Nephron (organoid): ENCODE results near the gene NTSR1.

Experiments
- H3K27ac Mint-ChIP-seq, 3 experiments: 2 replicates each; pipeline ENCODE4 v1.8.0; 2020; ENCODE audit warnings: mixed read lengths in 3 of 3, mild to moderate bottlenecking in 2 of 3, moderate library complexity in 1 of 3
- H3K27me3 Mint-ChIP-seq: 2 replicates; pipeline ENCODE4 v1.8.0; 2021; ENCODE audit warnings: low read depth, mild to moderate bottlenecking, moderate library complexity, mixed read lengths
- H3K36me3 Mint-ChIP-seq: 2 replicates; pipeline ENCODE4 v1.8.0; 2020; ENCODE audit warnings: low read depth, mixed read lengths
- H3K4me1 Mint-ChIP-seq: 2 replicates; pipeline ENCODE4 v1.8.0; 2020; ENCODE audit warnings: mixed read lengths
- H3K4me3 Mint-ChIP-seq, 3 experiments: 2 replicates each; pipeline ENCODE4 v1.8.0; 2020; ENCODE audit warnings: mild to moderate bottlenecking in 3 of 3, mixed read lengths in 3 of 3, moderate library complexity in 2 of 3
- H3K9me3 Mint-ChIP-seq: 2 replicates; pipeline ENCODE4 v1.8.0; 2020; ENCODE audit warnings: mixed read lengths
- TF ChIP-seq, protein P1 (sequence below), 3 experiments: fragments of 200-600 bp; sonication (generic); IDR thresholded peaks; one replicate each; pipeline ENCODE4 v1.5.0; 2021; ENCODE audit warnings: antibody characterized with exemption in 3 of 3; ENCODE audit not compliant: unreplicated experiment in 3 of 3

NTSR1 gene

DNA sequence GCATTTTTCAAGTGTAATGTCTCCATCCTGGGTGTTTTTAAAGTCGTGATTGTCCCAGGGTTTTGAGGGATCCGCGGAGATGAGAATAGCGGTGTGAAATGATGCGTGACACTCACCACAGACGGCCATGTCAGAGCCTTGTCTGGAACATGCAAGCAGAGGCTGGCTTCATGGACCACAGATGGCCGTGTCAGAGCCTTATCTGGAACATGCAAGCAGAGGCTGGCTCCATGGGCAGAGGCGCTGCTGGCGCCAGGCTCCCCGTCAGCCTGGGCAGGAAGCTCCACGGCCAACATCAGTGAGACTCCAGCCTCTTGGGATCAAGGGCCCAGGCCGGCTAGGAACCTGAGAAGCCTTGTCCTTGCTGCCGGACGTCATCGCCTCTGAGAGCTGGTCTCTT is 80.0 kb downstream of the NTSR1 start:
- H3K27me3 Mint-ChIP-seq = peaks cover 31% of the 10 kb centered on the region

DNA sequence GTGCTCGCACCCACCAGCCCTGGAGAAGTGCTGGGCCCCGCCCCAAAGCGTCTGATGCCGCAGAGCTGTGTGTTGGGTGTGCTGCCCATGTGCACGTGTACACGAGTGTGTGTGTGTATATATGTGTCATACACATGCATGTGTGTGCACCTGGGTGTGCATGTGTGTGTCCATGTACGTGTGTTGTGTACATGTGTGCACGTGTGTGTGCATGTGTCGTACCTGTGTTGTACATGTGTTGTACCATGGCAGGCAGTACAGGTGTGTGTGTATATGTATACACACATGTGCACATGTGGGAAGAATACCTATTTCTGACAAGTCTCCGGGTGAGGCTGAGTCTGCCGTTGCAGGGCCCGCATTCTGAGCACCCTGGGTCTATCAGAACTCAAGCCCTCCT is 81.4 kb downstream of the NTSR1 start:
- peaks cover 30% of the 10 kb centered on the region for H3K4me1 Mint-ChIP-seq
- peaks cover 25% of the 10 kb centered on the region for H3K27me3 Mint-ChIP-seq
- no peaks in the 10 kb centered on the region for H3K36me3 Mint-ChIP-seq
- H3K9me3 Mint-ChIP-seq = no peaks in the 10 kb centered on the region
- no peak overlapping the region for H3K4me3 Mint-ChIP-seq
- no peak overlapping the region for H3K27ac Mint-ChIP-seq
- TF ChIP-seq, protein P1, sequence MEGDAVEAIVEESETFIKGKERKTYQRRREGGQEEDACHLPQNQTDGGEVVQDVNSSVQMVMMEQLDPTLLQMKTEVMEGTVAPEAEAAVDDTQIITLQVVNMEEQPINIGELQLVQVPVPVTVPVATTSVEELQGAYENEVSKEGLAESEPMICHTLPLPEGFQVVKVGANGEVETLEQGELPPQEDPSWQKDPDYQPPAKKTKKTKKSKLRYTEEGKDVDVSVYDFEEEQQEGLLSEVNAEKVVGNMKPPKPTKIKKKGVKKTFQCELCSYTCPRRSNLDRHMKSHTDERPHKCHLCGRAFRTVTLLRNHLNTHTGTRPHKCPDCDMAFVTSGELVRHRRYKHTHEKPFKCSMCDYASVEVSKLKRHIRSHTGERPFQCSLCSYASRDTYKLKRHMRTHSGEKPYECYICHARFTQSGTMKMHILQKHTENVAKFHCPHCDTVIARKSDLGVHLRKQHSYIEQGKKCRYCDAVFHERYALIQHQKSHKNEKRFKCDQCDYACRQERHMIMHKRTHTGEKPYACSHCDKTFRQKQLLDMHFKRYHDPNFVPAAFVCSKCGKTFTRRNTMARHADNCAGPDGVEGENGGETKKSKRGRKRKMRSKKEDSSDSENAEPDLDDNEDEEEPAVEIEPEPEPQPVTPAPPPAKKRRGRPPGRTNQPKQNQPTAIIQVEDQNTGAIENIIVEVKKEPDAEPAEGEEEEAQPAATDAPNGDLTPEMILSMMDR (IDR thresholded peaks at IDR 0.05; ENCODE audit: unreplicated experiment in 3 of 3) = no peak

More for the DNA sequence above, 80.0 kb downstream of the NTSR1 start:
- TF ChIP-seq, protein P1 (IDR thresholded peaks at IDR 0.05; ENCODE audit: unreplicated experiment in 3 of 3) = no peak
- Mint-ChIP-seq H3K36me3 (no peaks in the 10 kb centered on the region), H3K4me1 (peaks cover 34% of the 10 kb centered on the region), H3K9me3 (no peaks in the 10 kb centered on the region), H3K4me3 (no peak overlapping the region), H3K27ac (no peak overlapping the region)

DNA sequence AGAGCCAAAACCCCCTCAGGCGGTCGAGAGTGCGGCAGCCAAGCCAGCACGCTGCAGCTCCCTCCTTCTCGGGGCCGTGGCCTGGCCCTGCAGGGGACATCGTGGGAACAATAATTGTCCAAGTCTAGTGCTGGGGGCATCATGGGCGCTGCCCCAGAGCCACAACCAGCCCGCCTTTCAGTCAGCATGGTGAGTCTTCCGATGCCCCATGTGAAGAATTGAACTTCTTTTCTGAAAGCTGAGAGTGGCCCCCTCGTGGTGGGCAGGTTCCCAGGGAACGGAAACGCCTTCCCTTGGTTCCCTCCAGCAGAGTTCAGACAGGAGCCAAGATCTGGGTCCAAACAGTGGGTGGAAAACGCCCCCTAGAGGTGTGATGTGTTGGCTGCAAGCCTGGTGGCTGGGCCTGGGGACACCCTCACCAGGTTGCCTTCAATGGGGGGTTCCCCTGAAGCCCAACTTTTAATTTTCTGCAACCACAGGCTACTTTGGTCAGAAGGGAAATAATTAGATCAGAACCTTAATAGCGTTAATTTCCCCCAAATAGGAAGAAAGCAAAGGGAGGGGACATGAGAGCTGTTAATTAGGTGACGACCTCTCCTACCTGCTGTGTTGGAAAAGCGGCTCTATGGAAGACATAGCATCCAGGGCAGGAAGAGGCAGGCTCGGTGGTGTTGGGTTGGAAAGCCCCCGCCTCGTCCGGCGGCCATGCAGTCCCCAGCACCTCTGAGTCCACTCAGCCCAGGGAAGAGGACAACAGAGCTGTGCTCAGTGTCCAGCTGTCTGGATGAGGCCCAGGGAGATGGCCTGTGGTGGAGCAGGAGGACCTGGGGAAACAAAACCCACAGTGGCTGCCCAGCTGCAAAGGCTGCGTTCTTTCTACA is 82.9 kb downstream of the NTSR1 start:
- H3K27ac Mint-ChIP-seq = peak overlapping the region in 2 of 3 experiments; percentile 8 to 33
- peaks cover 26% of the 10 kb centered on the region for H3K4me1 Mint-ChIP-seq
- H3K36me3 Mint-ChIP-seq = no peaks in the 10 kb centered on the region
- no peaks in the 10 kb centered on the region for H3K9me3 Mint-ChIP-seq
- H3K4me3 Mint-ChIP-seq = peak overlapping the region; percentile 38 to 48 (median 44)
- peaks cover 25% of the 10 kb centered on the region for H3K27me3 Mint-ChIP-seq
- TF ChIP-seq, protein P1 (IDR thresholded peaks at IDR 0.05; ENCODE audit: unreplicated experiment in 3 of 3) = peak; percentile 94 to 97 (median 96)

DNA sequence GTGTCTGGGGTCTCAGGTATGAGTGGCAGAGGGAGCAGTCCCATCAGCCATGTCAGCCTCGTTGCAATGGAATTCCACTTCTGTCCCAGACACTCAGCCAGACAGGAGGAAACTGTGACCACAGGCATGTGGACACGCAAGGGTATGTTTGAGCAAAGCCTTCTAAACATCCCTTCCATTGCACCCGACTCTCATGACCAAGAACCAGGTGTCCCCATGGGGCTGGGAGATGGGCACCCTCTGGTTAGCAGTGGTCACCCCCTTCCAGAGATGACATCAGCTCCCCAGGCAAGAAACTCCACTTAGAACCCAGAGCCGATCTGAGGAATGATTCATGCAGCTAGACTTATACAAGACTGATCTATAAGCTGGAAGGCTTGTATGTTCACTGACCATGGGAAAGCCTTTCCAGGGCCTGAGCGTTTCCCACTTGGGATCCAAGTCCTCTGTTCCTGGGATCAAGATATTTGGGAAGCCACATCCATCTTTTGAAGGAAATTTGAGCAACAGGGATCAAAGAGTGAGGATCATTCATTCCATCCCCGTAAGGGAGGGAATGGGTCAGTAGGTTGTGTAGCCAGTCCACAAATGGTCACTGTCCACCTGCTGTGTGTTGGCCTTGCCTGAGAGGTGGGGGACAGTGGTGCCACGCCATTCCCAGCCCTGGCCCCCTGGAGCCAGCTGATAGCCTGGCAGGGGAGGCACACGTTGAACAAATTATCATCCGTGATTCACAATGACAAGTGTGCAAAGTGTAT is 83.7 kb downstream of the NTSR1 start:
- TF ChIP-seq, protein P1 (IDR thresholded peaks at IDR 0.05; ENCODE audit: unreplicated experiment in 3 of 3) = no peak
- Mint-ChIP-seq H3K36me3 (no peaks in the 10 kb centered on the region), H3K27me3 (peaks cover 25% of the 10 kb centered on the region), H3K4me3 (peak overlapping the region in 2 of 3 experiments; percentile 52), H3K27ac (peak overlapping the region in 1 of 3 experiments; percentile 65), H3K9me3 (no peaks in the 10 kb centered on the region), H3K4me1 (peaks cover 19% of the 10 kb centered on the region)

DNA sequence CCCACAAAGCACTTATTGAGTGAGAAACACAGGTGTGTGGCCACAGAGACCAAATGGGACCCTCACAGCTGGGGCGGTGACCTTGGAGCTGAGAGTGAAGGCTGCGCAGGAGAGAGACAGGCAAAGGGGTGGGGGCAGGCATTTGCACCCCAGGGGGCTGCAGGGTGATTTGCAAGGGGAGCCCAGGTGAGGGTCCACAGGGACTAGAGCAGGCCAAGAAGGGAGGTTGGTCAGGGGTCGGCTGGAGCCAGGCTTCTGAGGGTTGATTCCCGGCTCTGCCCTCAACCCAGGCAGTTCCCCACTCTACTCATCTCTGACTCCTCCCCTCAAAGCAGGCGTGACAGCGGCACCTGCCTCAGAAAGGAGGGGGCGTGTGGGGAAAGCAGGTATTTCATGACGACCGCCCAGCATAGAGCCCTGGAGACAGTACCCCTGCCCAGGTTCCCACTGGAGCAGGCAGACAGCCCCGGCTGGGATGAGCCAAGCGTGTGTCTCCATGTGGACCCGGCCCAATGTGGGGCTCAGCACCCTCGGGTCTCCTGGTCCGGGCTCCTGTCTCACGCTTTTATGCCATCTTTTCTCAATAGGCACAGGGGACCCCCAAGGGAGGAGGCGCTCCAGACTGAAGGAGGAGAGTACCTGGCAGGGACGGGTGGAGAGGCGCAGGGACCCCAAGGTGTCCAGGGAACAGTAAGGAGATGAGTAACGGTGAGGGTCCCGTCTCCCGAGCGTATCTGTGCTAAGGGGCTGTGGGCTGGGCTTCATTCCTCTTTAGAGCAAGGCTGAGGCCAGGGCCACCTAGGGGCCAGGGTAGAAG is 84.5 kb downstream of the NTSR1 start:
- Mint-ChIP-seq H3K36me3 (peaks cover 4% of the 10 kb centered on the region), H3K27me3 (peaks cover 21% of the 10 kb centered on the region), H3K4me1 (peaks cover 13% of the 10 kb centered on the region), H3K27ac (peak overlapping the region in 1 of 3 experiments; percentile 65), H3K9me3 (no peaks in the 10 kb centered on the region), H3K4me3 (peak overlapping the region; percentile 52 to 59 (median 52))
- TF ChIP-seq, protein P1 (IDR thresholded peaks at IDR 0.05; ENCODE audit: unreplicated experiment in 3 of 3) = no peak
